K562 (cell line): ENCODE results near the gene ABCG1. TPM values are rescaled to one million over a fixed set of nuclear protein-coding genes. Genes with fewer than 3 reads are reported as not detected.
A peak's percentile ranks its signal among the peaks of the same experiment; 100 is the strongest.

Experiments used
- ATAC-seq: fragments of 200-7000 bp; cut with Tn5 transposase; 3 replicates; pipeline ENCODE4 v1.9.1; 2020; ENCODE audit warnings: moderate library complexity
- BruUV-seq: library from RNA; stranded (reverse); fragments of 400-500 nt; replicated peaks from 2 replicates; lab custom pipeline; 2021; lab: Mats Ljungman, UMichigan
- CTCF ChIA-PET: fragments of 300-600 bp; formaldehyde crosslinking; extraction: SDS; loops from one replicate; lab custom pipeline; 2021; ENCODE audit warnings: low intra/inter-chr PET ratio; lab: Yijun Ruan, JAX
- POLR2A ChIA-PET: fragments of 300-600, 350-650 bp; sonication (Branson Sonifier 250); formaldehyde crosslinking; extraction: SDS; loops from one replicate; lab custom pipeline; 2021; ENCODE audit warnings: antibody characterized with exemption, inconsistent platforms; lab: Yijun Ruan, JAX
- DNase-seq, 4 experiments: peaks; one replicate each; pipeline versions ENCODE4 v3.0.0 to v3.0.0-alpha.2; 2011 to 2018; ENCODE audit warnings: low spot score in 3 of 4, mixed read lengths in 3 of 4; ENCODE audit errors: extremely low read depth in 1 of 4
- FAIRE-seq: peaks from 2 replicates; lab custom pipeline; 2011; peaks lifted over from hg19 to GRCh38; lab: Jason Lieb, UNC
- H2AFZ ChIP-seq: 2 replicates; pipeline ENCODE4 v1.6.0; 2011; ENCODE audit warnings: low read depth, low read length, control low read depth, inconsistent platforms
- H3K27ac ChIP-seq: fragments of 200-600 bp; 3 replicates; pipeline ENCODE4 v1.8.0; 2011; ENCODE audit warnings: low read depth, mild to moderate bottlenecking, control low read depth, inconsistent platforms, low read length, moderate library complexity, mixed read lengths; ENCODE audit errors: extremely low read depth
- H3K27me3 ChIP-seq, 2 experiments: fragments of 300-600 bp in 1 of 2; 2 replicates in 1 of 2; 3 replicates in 1 of 2; pipeline versions ENCODE4 v1.6.0 to v1.8.0; 2011; ENCODE audit warnings: inconsistent platforms in 2 of 2, low read length in 2 of 2, mild to moderate bottlenecking in 1 of 2, mixed read lengths in 1 of 2, moderate library complexity in 1 of 2; ENCODE audit not compliant: control insufficient read depth in 2 of 2, insufficient read depth in 2 of 2
- H3K36me3 ChIP-seq: fragments of 300-600 bp; 3 replicates; pipeline ENCODE4 v1.8.0; 2011; ENCODE audit warnings: mild to moderate bottlenecking, low read length, inconsistent platforms; ENCODE audit not compliant: control insufficient read depth, insufficient read depth
- H3K4me1 ChIP-seq, 2 experiments: fragments of 200-600 bp in 1 of 2; replicated peaks in 1 of 2; 2 replicates in 1 of 2; 3 replicates in 1 of 2; pipeline versions ENCODE4 v1.5.1 to v1.8.0; 2011; ENCODE audit warnings: inconsistent platforms in 2 of 2, low read length in 2 of 2, mild to moderate bottlenecking in 1 of 2, mixed read lengths in 1 of 2, moderate library complexity in 1 of 2; ENCODE audit not compliant: control insufficient read depth in 2 of 2, insufficient read depth in 2 of 2
- H3K4me2 ChIP-seq: 2 replicates; pipeline ENCODE4 v1.6.1; 2011; ENCODE audit warnings: low read length, control low read depth, inconsistent platforms, mixed read lengths; ENCODE audit not compliant: insufficient read depth
- H3K4me3 ChIP-seq: fragments of 200-600 bp; sonication (generic), shearing (Covaris generic); 2 replicates; pipeline ENCODE4 v1.5.1; 2016; ENCODE audit warnings: control low read depth, inconsistent platforms
- H3K79me2 ChIP-seq: fragments of 200-600 bp; 3 replicates; pipeline ENCODE4 v1.8.0; 2011; ENCODE audit warnings: low read length, inconsistent platforms; ENCODE audit not compliant: control insufficient read depth, insufficient read depth
- H3K9ac ChIP-seq, 2 experiments: 2 replicates each; pipeline versions ENCODE4 v1.6.0 to v1.6.1; 2011; ENCODE audit warnings: low read depth in 2 of 2, low read length in 2 of 2, control low read depth in 1 of 2, inconsistent platforms in 1 of 2, mild to moderate bottlenecking in 1 of 2, mixed read lengths in 1 of 2; ENCODE audit not compliant: insufficient read depth in 1 of 2
- H3K9me1 ChIP-seq: one replicate; pipeline ENCODE4 v1.6.0; 2011; ENCODE audit warnings: inconsistent platforms, mild to moderate bottlenecking, low read length, moderate library complexity; ENCODE audit not compliant: control insufficient read depth, insufficient read depth
- H3K9me3 ChIP-seq: replicated peaks from 2 replicates; pipeline ENCODE4 v1.5.1; 2011; ENCODE audit warnings: low read depth, low read length, inconsistent platforms; ENCODE audit not compliant: control insufficient read depth, insufficient read depth
- H4K20me1 ChIP-seq: replicated peaks from 2 replicates; pipeline ENCODE4 v1.6.1; 2011; ENCODE audit warnings: low read length, inconsistent platforms, mixed read lengths; ENCODE audit not compliant: control insufficient read depth, insufficient read depth
- ATF3 ChIP-seq, 2 experiments: fragments of 450-650 bp in 1 of 2; sonication (generic) in 1 of 2; formaldehyde crosslinking in 1 of 2; IDR thresholded peaks in 1 of 2; conservative IDR thresholded peaks in 1 of 2; 2 replicates each; pipeline versions ENCODE4 v1.6.1 to v1.8.1; 2016 to 2023; ENCODE audit warnings: mild to moderate bottlenecking in 2 of 2, moderate library complexity in 2 of 2, inconsistent platforms in 1 of 2, missing genetic modification reagents in 1 of 2
- BHLHE40 ChIP-seq: IDR thresholded peaks from 2 replicates; pipeline ENCODE4 v1.6.1; 2011; ENCODE audit warnings: low read length, improper control_type of control experiment
- CBX3 ChIP-seq, 2 experiments: IDR thresholded peaks; 1 replicate in 1 of 2; 2 replicates in 1 of 2; pipeline ENCODE4 v1.6.1; 2012; ENCODE audit warnings: inconsistent platforms in 2 of 2, low read length in 2 of 2, borderline replicate concordance in 1 of 2, control low read depth in 1 of 2
- CHAMP1 ChIP-seq: fragments of 450-650 bp; IDR thresholded peaks from 2 replicates; pipeline ENCODE4 v1.6.1; 2016; ENCODE audit warnings: mild to moderate bottlenecking
- CREM ChIP-seq: IDR thresholded peaks from 2 replicates; pipeline ENCODE4 v1.6.1; 2014; ENCODE audit warnings: antibody characterized with exemption, low read depth
- CTCF ChIP-seq, 3 experiments: IDR thresholded peaks in 2 of 3; conservative IDR thresholded peaks in 1 of 3; 2 replicates each; pipeline ENCODE4 v1.5.1; 2011 to 2012; ENCODE audit warnings: low read length in 3 of 3, mild to moderate bottlenecking in 3 of 3, control low read depth in 2 of 3, improper control_type of control experiment in 1 of 3, inconsistent platforms in 1 of 3, low read depth in 1 of 3, mixed read lengths in 1 of 3, moderate library complexity in 1 of 3; ENCODE audit not compliant: insufficient read depth in 2 of 3
- GABPA ChIP-seq: fragments of 200-800 bp; sonication (Bioruptor generic); conservative IDR thresholded peaks from 2 replicates; pipeline ENCODE4 v1.6.1; 2016; ENCODE audit warnings: low read depth, missing genetic modification characterization, missing compliant biosample characterization
- LEF1 ChIP-seq: fragments of 450-650 bp; IDR thresholded peaks from 2 replicates; pipeline ENCODE4 v1.6.1; 2016; ENCODE audit warnings: mild to moderate bottlenecking
- MAX ChIP-seq: sonication (generic); formaldehyde crosslinking; IDR thresholded peaks from 2 replicates; pipeline ENCODE4 v1.9.0; 2022; ENCODE audit warnings: mild to moderate bottlenecking, missing genetic modification reagents
- NR2C2 ChIP-seq, 2 experiments: fragments of 200-800 bp in 1 of 2; sonication (Bioruptor generic) in 1 of 2; sonication (generic) in 1 of 2; formaldehyde crosslinking in 1 of 2; IDR thresholded peaks; 2 replicates each; pipeline versions ENCODE4 v1.6.1 to v1.8.0; 2016 to 2022; ENCODE audit warnings: mild to moderate bottlenecking in 1 of 2, missing compliant biosample characterization in 1 of 2, missing genetic modification characterization in 1 of 2, missing genetic modification reagents in 1 of 2
- ZNF134 ChIP-seq: fragments of 250-450 bp; sonication (Bioruptor Pico); conservative IDR thresholded peaks from 2 replicates; pipeline ENCODE4 v1.4.0; 2020
- ZNF146 ChIP-seq: IDR thresholded peaks from one replicate; pipeline ENCODE4 v1.6.1; 2018; ENCODE audit warnings: missing compliant biosample characterization; ENCODE audit not compliant: unreplicated experiment
- ZNF174 ChIP-seq: fragments of 250-450 bp; sonication (Bioruptor Pico); IDR thresholded peaks from 2 replicates; pipeline ENCODE4 v1.4.0; 2020; ENCODE audit warnings: mild to moderate bottlenecking
- ZNF586 ChIP-seq: fragments of 450-650 bp; formaldehyde crosslinking; conservative IDR thresholded peaks from 2 replicates; pipeline ENCODE4 v1.4.0; 2020; ENCODE audit warnings: mild to moderate bottlenecking, moderate library complexity
- WGBS: fragments of 100-300 bp; shearing (Covaris generic); methylation state at CpG from one replicate; pipeline ENCODE4 v1.1.6; 2016; ENCODE audit warnings: low coverage, mixed read lengths; ENCODE audit not compliant: insufficient coverage; ENCODE audit errors: missing lambda C conversion rate; 5-methylcytosine and 5-hydroxymethylcytosine counted together
- in situ Hi-C: fragments of 300-500 bp; cut with MboI; formaldehyde crosslinking; loops from 4 replicates; pipeline ENCODE4 v1.15.0; 2018; ENCODE audit warnings: inconsistent platforms, mixed read lengths
- intact Hi-C: fragments of 100-400 bp; cut with micrococcal nuclease; formaldehyde crosslinking; loops from 2 replicates; pipeline ENCODE4 v1.14.2; 2022
- polyA plus RNA-seq, 8 experiments: library from polyadenylated mRNA; depleted of rRNA in 4 of 8; stranded (reverse) in 5 of 8; unstranded in 3 of 8; fragments of >200 nt; fragmentation: Nextera tagmentation in 2 of 8; fragmentation: Illumina TruSeq in 1 of 8; extraction: Ambion mirVana in 2 of 8; extraction: Trizol in 1 of 8; gene quantifications; 2 replicates each; pipeline versions ENCODE4 v1.2.1 to v1.2.3, GENCODE V29; 2011 to 2014; ENCODE audit warnings: inconsistent platforms in 1 of 8, missing spikeins in 1 of 8
- total RNA-seq, 7 experiments: library from RNA; depleted of rRNA in 6 of 7; stranded (reverse); fragments of >200 nt in 6 of 7; fragmentation: Illumina TruSeq in 2 of 7; extraction: Trizol in 2 of 7; gene quantifications; 2 replicates each; pipeline versions ENCODE4 v1.2.1 to v1.2.3, GENCODE V29; 2011 to 2021; ENCODE audit warnings: low replicate concordance in 1 of 7

ABCG1 gene
- total and polyA plus RNA-seq, 9 of the 15 experiments (the other 6 are each of a cell fraction or from before 2014, with no cell fraction given) = 0.04 to 0.09 TPM; not detected in 7

- ATAC-seq (peak; percentile 47), DNase-seq (peak; percentile 27 to 55 (median 48)), FAIRE-seq (peak; percentile 64)
- no peak overlapping the region; the same call in 1 of the 2 replicates for H3K4me2 ChIP-seq
- H4K20me1 ChIP-seq = no peaks in the 10 kb centered on the region; the same call in 1 of the 2 replicates
- H3K27ac ChIP-seq = no peak overlapping the region
- peaks cover 4% of the 10 kb centered on the region for H3K9me1 ChIP-seq
- ChIA-PET CTCF (no interaction called here), POLR2A (interaction anchor here (0.5 to 1.1 kb wide), 2 partner anchors 19 to 41 kb away, joined by 3 read pairs; no protein-coding TSS in a partner anchor)
- intact Hi-C loops = no loop called here
- H3K79me2 ChIP-seq = no peaks in the 10 kb centered on the region
- peaks cover 53 to 80% of the 10 kb centered on the region in 2 experiments for H3K27me3 ChIP-seq
- no peak overlapping the region for H2AFZ ChIP-seq
- no TSS peak for BruUV-seq
- H3K9me3 ChIP-seq = no peaks in the 10 kb centered on the region
- no peak overlapping the region for H3K9ac ChIP-seq
- peaks cover 17 to 23% of the 10 kb centered on the region in 2 experiments for H3K4me1 ChIP-seq
- in situ Hi-C loops = no loop called here
- WGBS = 3% methylated on average over 14 of the region's 14 CpGs
- no peak overlapping the region for H3K4me3 ChIP-seq
- no peaks in the 10 kb centered on the region for H3K36me3 ChIP-seq
- TF ChIP-seq CREM (0 out of 2 replicates have a peak, but pooled peaks have one; percentile 29), MAX (CRISPR knock-in tag) (peak; percentile 67), NR2C2 (CRISPR knock-in tag; IDR thresholded peaks at IDR 0.05) (no peak), NR2C2 (tag; IDR thresholded peaks at IDR 0.05) (peak; percentile 35; the same call in 1 of the 2 replicates), ZNF174 (CRISPR knock-in tag) (no peak), CHAMP1 (no peak), ZNF586 (CRISPR knock-in tag) (no peak), ATF3 (IDR thresholded peaks at IDR 0.05) (0 out of 2 replicates have a peak, but pooled peaks have one; percentile 12), ATF3 (CRISPR knock-in tag; conservative IDR thresholded peaks at IDR 0.05) (no peak), LEF1 (no peak), ZNF134 (CRISPR knock-in tag) (peak; percentile 63), ZNF146 (CRISPR knock-in tag) (no peak), CTCF (IDR thresholded peaks at IDR 0.05 in 2 of 3, conservative IDR thresholded peaks at IDR 0.05 in 1 of 3; ENCODE audit: insufficient read depth in 2 of 3, low read depth in 1 of 3, low read length in 3 of 3) (peak in 2 of 3 experiments; percentile 15 to 39; a peak in 1 of 6 replicates), CBX3 (IDR thresholded peaks at IDR 0.05; ENCODE audit: borderline replicate concordance in 1 of 2, low read length in 2 of 2) (no peak), BHLHE40 (peak; percentile 51; the same call in 1 of the 2 replicates), GABPA (tag) (peak; percentile 44; the same call in 1 of the 2 replicates)
Measured at GRCh38 chr21:42233067-42233961, 14.4 kb downstream of the ABCG1 start.
